T-helper 17 cell (primary cell): Measurements from ENCODE around the gene C4orf50. TPM values are rescaled to one million over a fixed set of nuclear protein-coding genes. Genes with fewer than 3 reads are reported as not detected.

Experiments
- ATAC-seq: fragments of 150-1000 bp; cut with Tn5 transposase; 2 replicates; pipeline ENCODE4 v1.10.0; 2021; ENCODE audit warnings: mild to moderate bottlenecking, moderate library complexity
- DNase-seq, 3 donors: peaks; one replicate each; pipeline versions ENCODE4 v3.0.0 to v3.0.0-alpha.2; 2020 to 2021
- H3K9me3 ChIP-seq: one replicate; pipeline ENCODE4 v1.7.0; 2013; ENCODE audit warnings: low read length, mild to moderate bottlenecking; ENCODE audit not compliant: control insufficient read depth, poor library complexity, severe bottlenecking
- H3K27ac Mint-ChIP-seq: one replicate; pipeline ENCODE4 v1.8.0; 2022; ENCODE audit warnings: mild to moderate bottlenecking, moderate library complexity, mixed read lengths
- H3K27me3 Mint-ChIP-seq: one replicate; pipeline ENCODE4 v1.8.0; 2022; ENCODE audit warnings: mixed read lengths
- H3K36me3 Mint-ChIP-seq: one replicate; pipeline ENCODE4 v1.8.0; 2022; ENCODE audit warnings: low read depth, mixed read lengths
- H3K4me1 Mint-ChIP-seq: one replicate; pipeline ENCODE4 v1.8.0; 2022; ENCODE audit warnings: mild to moderate bottlenecking, mixed read lengths
- H3K4me3 Mint-ChIP-seq: one replicate; pipeline ENCODE4 v1.8.0; 2022; ENCODE audit warnings: mild to moderate bottlenecking, moderate library complexity, mixed read lengths
- total RNA-seq, 4 donors: library from RNA in 2 of 4; stranded (reverse) in 2 of 4; gene quantifications; one replicate each; pipeline ENCODE4 v1.2.3 and lab custom pipeline; 2022 to 2026

Gene C4orf50
- total RNA-seq, 2 donors from 2014 or later: 0.87 to 2.3 TPM

DNA sequence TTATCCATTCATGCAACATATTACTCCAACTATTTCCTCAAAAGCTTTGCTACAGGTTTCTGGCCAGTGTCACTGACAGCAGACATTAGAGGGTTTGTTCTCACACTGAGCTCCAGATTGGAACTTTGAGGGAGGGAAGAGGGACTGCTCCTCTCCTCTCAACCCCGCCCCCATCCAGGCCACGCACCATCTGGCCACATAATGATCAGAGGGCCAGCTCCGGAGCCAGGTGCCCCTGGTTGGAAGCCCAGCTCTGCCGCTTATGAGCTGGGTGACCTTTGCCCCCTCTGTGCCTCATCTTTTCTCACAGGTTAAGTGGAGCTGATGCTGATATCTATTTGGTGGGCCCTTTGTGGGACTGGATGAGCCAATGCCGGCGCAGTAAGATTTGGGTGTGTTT lies 55.8 kb downstream of the C4orf50 start:
- Mint-ChIP-seq H3K27me3 (peaks cover 11% of the 10 kb centered on the region), H3K36me3 (no peaks in the 10 kb centered on the region), H3K4me1 (no peaks in the 10 kb centered on the region), H3K27ac (no peak overlapping the region), H3K4me3 (no peak overlapping the region)
- no peaks in the 10 kb centered on the region for H3K9me3 ChIP-seq
- no peak for ATAC-seq
- DNase-seq: no peak

DNA sequence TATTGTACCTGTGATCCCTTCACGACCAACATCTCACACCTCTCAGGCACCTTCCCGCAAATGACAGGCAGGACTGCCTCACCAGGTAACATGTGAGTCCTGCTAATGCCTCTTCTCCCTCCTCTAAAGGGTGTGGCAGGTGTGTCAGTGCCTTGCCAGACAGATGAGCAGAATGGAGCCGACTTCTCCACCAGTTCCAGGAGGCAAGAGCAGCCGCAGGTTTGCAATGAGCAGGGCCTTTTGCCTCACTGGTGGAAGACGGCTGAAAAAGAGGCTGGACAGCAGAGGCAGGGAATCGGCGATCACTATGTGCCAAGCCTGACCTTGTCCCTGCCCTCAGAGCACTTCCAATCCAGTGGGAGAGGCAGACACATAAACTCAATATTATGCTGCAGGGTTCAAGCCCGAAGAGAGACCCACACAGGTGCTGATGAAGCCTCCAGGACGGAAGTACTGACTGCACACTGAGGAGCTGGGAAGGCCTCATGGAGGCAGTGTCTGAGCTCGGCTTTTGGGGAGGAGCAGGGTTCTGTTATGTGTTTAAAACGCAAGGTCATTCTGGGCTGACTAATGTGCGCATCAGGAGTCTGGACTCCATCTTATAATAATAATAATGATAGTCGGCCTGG lies 57.9 kb downstream of the C4orf50 start:
- Mint-ChIP-seq H3K36me3 (no peaks in the 10 kb centered on the region), H3K27me3 (peaks cover 11% of the 10 kb centered on the region), H3K27ac (no peak overlapping the region), H3K4me3 (no peak overlapping the region), H3K4me1 (no peaks in the 10 kb centered on the region)
- H3K9me3 ChIP-seq: no peaks in the 10 kb centered on the region
- ATAC-seq: no peak
- DNase-seq: no peak

DNA sequence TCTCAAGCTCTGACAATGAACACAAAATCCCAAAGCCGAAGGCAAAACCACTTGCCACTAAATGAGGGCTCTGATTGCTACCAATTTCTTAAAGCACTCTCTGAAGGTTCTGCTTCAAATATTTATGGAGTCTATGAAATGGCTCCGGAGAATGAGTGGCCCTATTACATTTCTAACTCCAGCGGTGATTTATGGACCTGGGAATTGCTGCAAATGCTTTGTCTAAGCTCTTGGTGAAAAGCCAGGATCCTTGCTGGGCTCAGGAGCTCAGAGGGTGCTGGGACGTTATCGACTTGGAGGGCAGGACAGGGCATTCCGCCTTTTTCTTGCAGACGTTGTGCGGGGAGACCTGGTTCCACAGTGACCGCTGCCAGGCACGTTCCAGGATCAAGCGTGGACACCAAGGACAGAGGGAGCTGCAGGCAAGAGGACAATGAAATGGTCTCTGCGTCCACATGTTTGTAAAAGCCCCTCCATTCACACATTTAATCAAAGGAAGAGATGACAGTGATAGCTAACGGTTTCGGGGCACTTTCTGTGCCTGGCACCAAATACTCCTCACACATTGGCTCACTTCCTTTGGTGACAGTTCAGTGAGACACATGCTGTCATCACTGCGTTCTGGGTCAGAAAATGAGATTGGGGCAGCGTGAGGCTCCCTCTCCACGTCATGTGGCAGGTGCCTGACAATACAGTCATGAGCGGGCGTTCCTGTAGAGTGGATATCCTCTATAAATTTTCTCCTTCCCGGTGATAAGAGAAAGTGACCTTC lies 58.8 kb downstream of the C4orf50 start:
- Mint-ChIP-seq H3K27me3 (peaks cover 11% of the 10 kb centered on the region), H3K36me3 (no peaks in the 10 kb centered on the region), H3K4me3 (no peak overlapping the region), H3K27ac (no peak overlapping the region), H3K4me1 (no peaks in the 10 kb centered on the region)
- ATAC-seq: no peak
- H3K9me3 ChIP-seq: no peaks in the 10 kb centered on the region
- no peak for DNase-seq

DNA sequence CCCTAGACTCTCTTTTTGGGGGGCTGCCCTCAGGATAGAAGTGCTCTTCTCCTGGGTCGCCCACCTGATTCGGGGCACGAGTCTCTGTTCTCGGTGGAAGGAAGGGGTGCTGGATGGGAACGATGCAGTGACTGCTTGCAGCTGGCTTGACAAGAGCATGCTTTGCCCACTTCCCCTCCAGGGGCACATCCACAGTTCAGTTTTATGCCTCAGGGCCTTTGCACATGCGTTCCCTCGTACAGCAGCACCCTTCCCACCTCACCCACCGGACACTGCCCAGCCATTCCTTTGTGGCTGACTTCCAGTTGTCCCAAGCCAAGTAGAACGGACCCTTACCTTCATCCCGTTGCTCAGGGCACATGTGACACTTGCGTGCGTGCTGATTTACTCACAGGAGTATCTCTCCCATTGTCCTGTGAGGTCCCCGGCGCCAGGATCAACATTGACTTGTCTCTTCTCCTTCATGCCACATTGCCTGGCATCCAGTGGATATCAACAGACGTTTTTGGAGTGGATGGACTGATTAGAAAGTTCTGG lies 60.0 kb downstream of the C4orf50 start:
- Mint-ChIP-seq H3K4me1 (no peaks in the 10 kb centered on the region), H3K36me3 (no peaks in the 10 kb centered on the region), H3K4me3 (no peak overlapping the region), H3K27me3 (peaks cover 4% of the 10 kb centered on the region), H3K27ac (no peak overlapping the region)
- ATAC-seq: no peak
- H3K9me3 ChIP-seq: no peaks in the 10 kb centered on the region
- DNase-seq: no peak

DNA sequence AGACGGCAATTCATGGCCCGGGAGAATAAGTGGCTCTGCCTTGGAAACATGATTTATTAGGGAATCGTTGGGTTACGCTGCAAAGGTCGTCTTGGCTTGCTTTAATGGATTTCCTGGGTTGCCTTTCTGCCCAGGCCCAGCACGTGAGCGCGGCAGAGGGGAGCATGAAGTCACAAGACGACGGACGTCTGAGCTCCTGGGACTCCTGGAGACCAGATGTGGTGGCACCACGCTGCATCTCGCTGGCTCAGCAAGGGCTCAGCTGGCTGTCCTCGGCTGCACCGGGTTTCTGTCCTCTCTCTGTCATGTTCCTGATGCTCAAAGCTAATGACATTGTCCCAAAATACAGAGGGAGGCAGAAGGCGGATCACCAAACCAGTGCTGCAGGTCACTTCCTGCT lies 61.2 kb downstream of the C4orf50 start:
- Mint-ChIP-seq H3K4me1 (no peaks in the 10 kb centered on the region), H3K4me3 (no peak overlapping the region), H3K36me3 (no peaks in the 10 kb centered on the region), H3K27ac (no peak overlapping the region), H3K27me3 (peaks cover 13% of the 10 kb centered on the region)
- H3K9me3 ChIP-seq: no peaks in the 10 kb centered on the region
- ATAC-seq (no peak), DNase-seq (no peak)

DNA sequence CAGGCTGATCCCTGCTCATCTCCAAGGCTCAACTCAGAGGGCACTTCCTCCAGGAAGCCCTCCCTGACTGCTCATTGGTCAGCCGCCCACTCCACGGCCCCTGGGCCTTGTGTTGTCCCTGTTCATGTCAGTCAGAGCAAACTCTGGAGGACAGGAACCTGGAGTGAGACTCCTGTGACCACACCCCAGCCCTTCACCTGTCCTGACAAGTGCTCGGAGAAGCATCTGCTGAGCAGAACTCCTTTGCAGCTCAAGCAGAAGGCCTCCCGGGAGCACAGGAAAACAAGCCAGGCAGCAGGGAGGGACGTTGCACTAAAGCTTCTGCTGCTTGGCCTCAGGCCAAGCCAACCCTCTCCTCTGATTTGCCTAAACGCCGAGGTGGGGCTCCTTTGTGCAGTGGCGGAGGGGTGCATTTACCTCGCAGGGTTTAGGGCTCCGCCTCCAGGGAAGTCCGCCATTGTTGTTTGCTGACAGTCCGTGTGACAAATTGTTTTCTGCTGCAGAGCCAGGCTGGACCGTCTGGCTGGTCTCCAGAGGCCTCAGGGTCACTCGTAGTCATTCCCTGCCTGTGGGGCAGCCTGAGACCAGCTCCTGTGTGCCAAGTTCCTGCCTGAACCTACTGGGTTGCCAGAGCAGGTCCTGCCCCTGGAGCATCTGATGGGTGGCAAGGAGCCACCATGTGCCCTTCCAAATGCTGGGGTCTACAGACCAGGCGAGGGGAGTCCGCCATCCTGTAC lies 61.8 kb downstream of the C4orf50 start:
- Mint-ChIP-seq H3K36me3 (peaks cover 2% of the 10 kb centered on the region), H3K4me3 (no peak overlapping the region), H3K27ac (no peak overlapping the region), H3K27me3 (peaks cover 15% of the 10 kb centered on the region), H3K4me1 (no peaks in the 10 kb centered on the region)
- no peak for DNase-seq
- no peaks in the 10 kb centered on the region for H3K9me3 ChIP-seq
- ATAC-seq: no peak

DNA sequence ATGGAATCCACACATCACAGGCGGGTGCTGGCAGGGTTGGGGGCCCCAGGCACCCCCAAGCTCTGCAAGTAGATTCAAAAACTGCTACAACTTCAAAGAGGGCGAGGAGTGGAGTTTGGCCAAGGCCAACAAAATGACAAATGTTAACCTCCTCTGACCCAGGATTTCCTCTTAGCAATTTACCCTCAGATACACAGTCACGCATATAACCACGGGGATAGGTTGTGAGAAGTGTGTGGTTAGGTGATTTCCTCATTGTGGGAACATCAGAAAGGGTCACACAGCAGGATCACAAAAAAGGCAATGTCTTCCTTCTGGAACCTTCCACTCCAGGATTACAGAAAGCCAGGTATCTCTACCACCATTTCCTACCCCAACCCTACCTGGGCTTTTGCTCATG lies 62.4 kb downstream of the C4orf50 start:
- peaks cover 2% of the 10 kb centered on the region for H3K36me3 Mint-ChIP-seq
- no peak for DNase-seq
- no peaks in the 10 kb centered on the region for H3K4me1 Mint-ChIP-seq

DNA sequence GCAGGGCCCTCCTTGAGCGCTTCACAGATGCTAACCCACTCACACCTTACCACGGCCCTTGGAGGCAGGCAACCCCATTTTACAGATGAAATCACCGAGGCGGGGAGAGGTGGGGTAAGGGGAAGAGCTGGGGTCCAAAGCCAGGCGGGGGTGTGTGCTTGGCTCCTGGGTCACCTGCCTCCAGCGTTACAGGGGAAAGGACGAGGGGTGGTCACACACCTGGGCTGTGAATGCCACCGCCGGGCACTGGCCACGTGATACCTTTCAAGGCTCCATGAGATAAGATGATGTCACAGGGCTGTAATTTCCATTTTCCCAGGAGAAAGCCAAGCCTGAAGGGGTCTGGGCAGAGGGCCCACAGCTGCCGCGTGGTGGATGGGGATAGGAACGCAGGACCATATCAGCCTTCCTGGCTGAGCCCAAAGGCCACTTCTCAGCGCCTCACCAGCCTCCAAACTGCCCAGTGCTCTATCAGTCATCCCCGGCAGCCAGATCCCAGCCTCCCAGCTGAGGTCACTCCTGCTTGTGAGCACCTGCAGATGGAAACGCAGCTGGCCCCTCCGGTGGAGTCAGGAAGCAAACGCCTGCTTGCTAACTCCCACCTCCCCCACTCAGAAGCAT lies 62.9 kb downstream of the C4orf50 start:
- ATAC-seq (no peak), DNase-seq (no peak)
- H3K36me3 Mint-ChIP-seq: peaks cover 2% of the 10 kb centered on the region
- no peaks in the 10 kb centered on the region for H3K9me3 ChIP-seq
- H3K4me1 Mint-ChIP-seq: no peaks in the 10 kb centered on the region
- no peak overlapping the region for H3K4me3 Mint-ChIP-seq
- H3K27me3 Mint-ChIP-seq: peaks cover 20% of the 10 kb centered on the region
- H3K27ac Mint-ChIP-seq: no peak overlapping the region

More for the DNA sequence above, 62.4 kb downstream of the C4orf50 start:
- no peak overlapping the region for H3K4me3 Mint-ChIP-seq
- no peak overlapping the region for H3K27ac Mint-ChIP-seq
- H3K27me3 Mint-ChIP-seq: peaks cover 20% of the 10 kb centered on the region
- ATAC-seq: no peak
- no peaks in the 10 kb centered on the region for H3K9me3 ChIP-seq

DNA sequence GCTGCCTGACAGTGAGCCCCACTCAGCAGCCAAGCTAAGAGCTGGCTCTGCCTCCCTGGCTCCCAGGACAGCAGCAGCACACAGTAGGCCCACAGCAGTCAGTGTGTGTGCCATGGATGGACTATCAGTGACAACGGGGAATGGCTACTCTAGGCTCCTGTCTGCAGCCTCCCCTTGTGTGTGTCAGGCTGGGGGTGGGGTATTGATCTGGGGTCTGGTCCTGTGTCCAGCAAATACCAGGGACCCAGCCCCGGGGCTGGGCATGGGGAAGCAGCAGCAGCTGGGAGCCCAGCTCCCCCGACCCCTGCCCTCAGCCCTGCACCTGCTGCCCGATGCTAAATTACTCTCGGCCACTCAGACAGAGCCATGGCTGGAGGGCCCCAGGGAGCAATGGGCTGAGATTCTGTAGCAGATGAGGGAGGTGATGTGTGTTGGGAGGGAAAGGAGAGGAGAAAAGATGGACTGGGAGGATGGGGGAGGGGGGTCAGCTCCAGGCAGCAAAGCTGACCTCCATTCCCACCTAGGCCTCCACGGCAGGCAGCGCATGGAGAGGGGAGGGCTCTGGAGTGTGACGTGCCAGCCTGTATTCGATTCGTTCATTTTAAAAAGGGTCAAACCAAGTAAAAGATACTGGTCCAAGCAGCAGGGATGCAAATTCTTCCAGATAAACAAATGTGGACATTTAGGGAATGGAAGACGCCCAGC lies 64.0 kb downstream of the C4orf50 start:
- DNase-seq (no peak), ATAC-seq (no peak)
- Mint-ChIP-seq H3K4me3 (no peak overlapping the region), H3K4me1 (no peaks in the 10 kb centered on the region), H3K36me3 (peaks cover 2% of the 10 kb centered on the region), H3K27me3 (peaks cover 20% of the 10 kb centered on the region), H3K27ac (no peak overlapping the region)
- H3K9me3 ChIP-seq: no peaks in the 10 kb centered on the region

DNA sequence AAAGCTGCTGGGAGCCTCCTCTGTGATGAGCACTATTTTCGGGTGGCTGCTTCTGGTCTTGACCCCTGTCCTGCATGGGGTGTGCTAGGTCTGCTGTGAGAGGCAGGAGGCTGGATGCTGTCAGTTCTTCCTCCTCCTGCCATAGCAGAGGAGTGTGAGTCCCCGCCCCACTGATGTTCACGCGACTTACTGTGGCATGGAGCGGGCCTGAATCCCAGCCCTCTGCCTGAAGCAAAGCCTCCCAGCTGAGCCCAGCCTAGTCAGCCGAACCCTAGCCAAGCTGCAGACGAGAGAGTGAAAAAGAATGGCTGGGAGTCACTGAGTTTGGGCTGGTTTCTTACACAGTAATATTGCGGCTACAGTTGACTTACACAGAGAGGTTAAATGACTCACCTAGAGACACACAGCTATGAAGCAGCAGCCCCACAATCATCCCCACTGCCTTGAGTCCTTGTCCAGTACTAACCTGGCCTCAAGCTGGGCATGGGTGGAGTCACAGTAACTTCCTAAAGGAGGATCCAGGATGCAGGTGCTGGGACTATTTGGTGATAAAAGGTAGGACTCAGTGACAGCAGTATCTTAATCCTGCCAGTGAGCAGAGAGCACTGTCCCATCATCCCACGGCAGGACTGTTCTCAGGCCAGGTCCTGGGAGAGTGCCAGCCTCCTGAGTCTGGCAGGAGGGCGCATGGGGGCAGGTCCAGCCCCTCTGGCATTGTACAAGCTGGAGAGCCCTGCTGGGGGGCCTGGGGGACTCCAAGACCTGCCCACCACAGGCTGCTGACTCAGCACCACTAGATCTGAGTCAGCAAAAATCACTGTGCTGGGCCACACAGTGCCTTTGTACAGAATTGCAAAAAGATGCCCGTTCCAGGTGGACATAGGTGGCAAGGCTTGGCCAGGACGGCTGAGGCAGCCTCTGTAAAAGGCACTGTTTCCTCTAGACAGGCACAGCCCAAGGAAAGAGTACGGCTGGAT lies 65.0 kb downstream of the C4orf50 start:
- Mint-ChIP-seq H3K27ac (no peak overlapping the region), H3K4me1 (no peaks in the 10 kb centered on the region), H3K36me3 (peaks cover 2% of the 10 kb centered on the region), H3K4me3 (no peak overlapping the region), H3K27me3 (peaks cover 20% of the 10 kb centered on the region)
- DNase-seq (no peak), ATAC-seq (no peak)
- H3K9me3 ChIP-seq: no peaks in the 10 kb centered on the region

DNA sequence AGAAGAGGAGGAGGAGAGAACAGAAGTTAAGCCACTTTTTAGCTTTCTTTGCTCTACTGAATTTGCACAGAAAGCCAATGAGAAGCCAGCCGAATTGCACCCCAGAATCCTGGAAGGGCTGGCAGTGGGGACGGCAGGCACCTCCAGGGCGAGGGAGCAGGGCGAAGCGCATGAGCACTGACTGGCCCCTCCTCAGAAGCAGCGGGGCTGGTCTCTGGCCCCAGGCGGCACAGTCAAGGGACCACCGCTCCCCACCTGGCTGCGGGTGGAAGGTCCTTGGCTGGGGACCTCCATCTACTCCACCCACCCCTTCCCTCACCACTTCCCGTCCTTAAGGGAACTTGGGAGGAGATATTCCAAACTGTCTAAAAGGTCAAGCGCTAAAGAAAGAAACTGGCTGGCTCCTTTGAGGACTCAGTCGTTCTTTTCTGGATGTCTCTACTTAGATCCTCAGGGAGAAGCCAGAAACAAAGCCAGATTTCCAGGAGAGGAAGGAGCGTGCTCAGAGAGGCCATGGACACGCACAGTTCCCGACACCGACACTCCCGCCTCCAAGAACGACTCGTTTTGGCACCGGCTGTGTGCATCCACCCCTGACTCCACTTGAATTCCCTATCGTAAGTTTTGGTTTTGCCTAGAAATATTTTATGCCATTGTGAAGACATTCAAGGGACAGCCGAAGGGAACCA lies 65.8 kb downstream of the C4orf50 start:
- H3K27ac Mint-ChIP-seq: no peak overlapping the region
- no peaks in the 10 kb centered on the region for H3K4me1 Mint-ChIP-seq
- no peak overlapping the region for H3K4me3 Mint-ChIP-seq
- ATAC-seq: no peak
- no peaks in the 10 kb centered on the region for H3K9me3 ChIP-seq
- H3K27me3 Mint-ChIP-seq: peaks cover 20% of the 10 kb centered on the region
- H3K36me3 Mint-ChIP-seq: peaks cover 2% of the 10 kb centered on the region
- DNase-seq: no peak
